NOMO-1 treated with DMSO at 0.1 percent for 48 hours (cell line): Measurements from ENCODE around the gene PDZD2.
A peak's percentile ranks its signal among the peaks of the same experiment; 100 is the strongest.

ENCODE experiments used
- DNase-seq: peaks from one replicate; lab custom pipeline; 2025; ENCODE audit not compliant: unreplicated experiment; lab: John Stamatoyannopoulos, UW

Gene PDZD2

GRCh38 chr5:31913808-31914207 is 274.9 kb downstream of the PDZD2 start:
- DNase-seq: no peak

GRCh38 chr5:31916327-31916726 is 277.4 kb downstream of the PDZD2 start:
- DNase-seq: no peak

- no peak for DNase-seq
Observed at GRCh38 chr5:31918739-31919138, 279.8 kb downstream of the PDZD2 start.

GRCh38 chr5:31921852-31922305 is 282.9 kb downstream of the PDZD2 start:
- DNase-seq: no peak

- DNase-seq: no peak
Observed at GRCh38 chr5:31924005-31924404, 285.1 kb downstream of the PDZD2 start.

- DNase-seq: no peak
Observed at GRCh38 chr5:31931874-31932273, 292.9 kb downstream of the PDZD2 start.

GRCh38 chr5:31934156-31934555 is 295.2 kb downstream of the PDZD2 start:
- no peak for DNase-seq

- DNase-seq: no peak
Observed at GRCh38 chr5:31935496-31936369, 296.8 kb downstream of the PDZD2 start.

GRCh38 chr5:31936683-31937082 is 297.8 kb downstream of the PDZD2 start:
- no peak for DNase-seq

GRCh38 chr5:31937226-31937625 is 298.3 kb downstream of the PDZD2 start:
- no peak for DNase-seq

- DNase-seq: no peak
Observed at GRCh38 chr5:31937703-31938102, 298.8 kb downstream of the PDZD2 start.

GRCh38 chr5:31939151-31939550 is 300.2 kb downstream of the PDZD2 start:
- DNase-seq: peak; percentile 11

- DNase-seq: no peak
Observed at GRCh38 chr5:31941151-31941755, 302.3 kb downstream of the PDZD2 start.

- no peak for DNase-seq
Observed at GRCh38 chr5:31942546-31942945, 303.6 kb downstream of the PDZD2 start.

GRCh38 chr5:31944684-31945445 is 305.9 kb downstream of the PDZD2 start:
- DNase-seq: no peak

GRCh38 chr5:31948006-31948405 is 309.1 kb downstream of the PDZD2 start:
- DNase-seq: no peak

- no peak for DNase-seq
Observed at GRCh38 chr5:31952067-31952466, 313.1 kb downstream of the PDZD2 start.

GRCh38 chr5:31954091-31954490 is 315.2 kb downstream of the PDZD2 start:
- DNase-seq: no peak

GRCh38 chr5:31957151-31957550 is 318.2 kb downstream of the PDZD2 start:
- no peak for DNase-seq

GRCh38 chr5:31962351-31962751 is 323.4 kb downstream of the PDZD2 start:
- DNase-seq: no peak

GRCh38 chr5:31962871-31963307 is 324.0 kb downstream of the PDZD2 start:
- DNase-seq: no peak
